Measurements from ENCODE around the gene CHCHD2. TPM values are rescaled to one million over a fixed set of nuclear protein-coding genes. Genes with fewer than 3 reads are reported as not detected.
A peak's percentile ranks its signal among the peaks of the same experiment; 100 is the strongest.
"Not testable (repeated sequence)": the region's sequence is repeated elsewhere in the genome, so short reads cannot be mapped to it uniquely, and the experiment has no call there.

Gene CHCHD2
- total RNA-seq, 4 donors from 2014 or later = 221 to 414 (median 339) TPM

- Histone ChIP-seq H3K4me3 (no peak overlapping the region), H3K27me3 (peaks cover 8% of the 10 kb centered on the region), H3K4me1 (peaks cover 0 to under 1% (median 0%) of the 10 kb centered on the region in 3 donors), H3K9me3 (no peaks in the 10 kb centered on the region), H3K27ac (no peak overlapping the region), H3K36me3 (no peaks in the 10 kb centered on the region)
- ATAC-seq = no peak
- TF ChIP-seq POLR2A (IDR thresholded peaks at IDR 0.05) (no peak), EP300 (IDR thresholded peaks at IDR 0.05) (no peak), POLR2AphosphoS5 (IDR thresholded peaks at IDR 0.05) (no peak), CTCF (IDR thresholded peaks at IDR 0.05) (no peak)
- WGBS, 2 donors (ENCODE audit: low coverage in 1 of 2) = 80 to 82% methylated on average over 5 to 6 of the region's 6 CpGs
Measured at GRCh38 chr7:56121440-56121839, 15.2 kb upstream of the CHCHD2 start.

GRCh38 chr7:56115852-56116538 is 9.7 kb upstream of the CHCHD2 start, which contains the start of gene NUPR2:
Gene NUPR2 (minus strand): TSS chr7:56116417. CDS start chr7:56116314, 103 bp downstream.
- Histone ChIP-seq H3K4me1 (peaks cover 0 to 9% (median 0%) of the 10 kb centered on the region in 3 donors), H3K4me3 (peak within 1 kb of the TSS in 1 of 2 donors; percentile 35), H3K9me3 (no peaks in the 10 kb centered on the region), H3K27ac (no peak within 1 kb of the TSS), H3K27me3 (peaks cover 24% of the 10 kb centered on the region), H3K36me3 (no peaks in the 10 kb centered on the region)
- no CpG with 5 or more reads among the region's 65 CpGs for WGBS, 2 donors (ENCODE audit: low coverage in 1 of 2)
- TF ChIP-seq POLR2A (IDR thresholded peaks at IDR 0.05) (no peak), EP300 (IDR thresholded peaks at IDR 0.05) (no peak), CTCF (IDR thresholded peaks at IDR 0.05) (no peak), POLR2AphosphoS5 (IDR thresholded peaks at IDR 0.05) (no peak)
- no peak for ATAC-seq

GRCh38 chr7:56112244-56112643 is 6.0 kb upstream of the CHCHD2 start:
- H3K9me3 ChIP-seq, H3K36me3 ChIP-seq, H3K27ac ChIP-seq, ATAC-seq, H3K4me3 ChIP-seq, H3K4me1 ChIP-seq: not testable (repeated sequence)
- WGBS, 2 donors (ENCODE audit: low coverage in 1 of 2) = 77 to 83% methylated on average over 3 of the region's 3 CpGs
- H3K27me3 ChIP-seq = peaks cover 24% of the 10 kb centered on the region

- H3K4me1 ChIP-seq = peaks cover 0 to 6% (median 0%) of the 10 kb centered on the region in 3 donors
- no peak overlapping the region for H3K4me3 ChIP-seq
- H3K36me3 ChIP-seq = no peaks in the 10 kb centered on the region
- peaks cover 8% of the 10 kb centered on the region for H3K27me3 ChIP-seq
- no peak overlapping the region for H3K27ac ChIP-seq
- no peak for ATAC-seq
- WGBS, 2 donors (ENCODE audit: low coverage in 1 of 2) = 80 to 100% methylated on average over 1 of the region's 1 CpG
- H3K9me3 ChIP-seq = no peaks in the 10 kb centered on the region
- no peak for TF ChIP-seq CTCF (IDR thresholded peaks at IDR 0.05)
- TF ChIP-seq POLR2A (IDR thresholded peaks at IDR 0.05) = no peak
- TF ChIP-seq POLR2AphosphoS5 (IDR thresholded peaks at IDR 0.05) = no peak
- TF ChIP-seq EP300 (IDR thresholded peaks at IDR 0.05) = no peak
Measured at GRCh38 chr7:56110611-56111010, 4.3 kb upstream of the CHCHD2 start.

GRCh38 chr7:56107954-56108258 is 1.6 kb upstream of the CHCHD2 start:
- TF ChIP-seq POLR2A (IDR thresholded peaks at IDR 0.05) (no peak), POLR2AphosphoS5 (IDR thresholded peaks at IDR 0.05) (no peak), EP300 (IDR thresholded peaks at IDR 0.05) (no peak), CTCF (IDR thresholded peaks at IDR 0.05) (no peak)
- Histone ChIP-seq H3K4me1 (peaks cover 0 to 32% (median 8%) of the 10 kb centered on the region in 3 donors), H3K36me3 (peaks cover 4 to 18% of the 10 kb centered on the region in 2 donors), H3K4me3 (no peak overlapping the region), H3K9me3 (no peaks in the 10 kb centered on the region), H3K27ac (no peak overlapping the region), H3K27me3 (no peaks in the 10 kb centered on the region)
- 89 to 100% methylated on average over 1 of the region's 1 CpG for WGBS, 2 donors (ENCODE audit: low coverage in 1 of 2)
- ATAC-seq = no peak

Data from gastroesophageal sphincter (tissue), 4 donors.